HFFc6 (cell line): ENCODE measurements around the gene INO80B. TPM values are rescaled to one million over a fixed set of nuclear protein-coding genes. Genes with fewer than 3 reads are reported as not detected.

ENCODE experiments used
- DNase-seq: peaks from one replicate; pipeline ENCODE4 v3.0.0-alpha.2; 2018
- H3K27ac Mint-ChIP-seq: 2 replicates; pipeline ENCODE4 v1.8.0; 2020; ENCODE audit warnings: mild to moderate bottlenecking, mixed read lengths
- H3K27me3 Mint-ChIP-seq: 2 replicates; pipeline ENCODE4 v1.8.0; 2021; ENCODE audit warnings: mild to moderate bottlenecking, moderate library complexity, mixed read lengths; ENCODE audit not compliant: insufficient read depth
- H3K36me3 Mint-ChIP-seq: 2 replicates; pipeline ENCODE4 v1.8.0; 2021; ENCODE audit warnings: low read depth, mixed read lengths
- H3K4me1 Mint-ChIP-seq: 2 replicates; pipeline ENCODE4 v1.8.0; 2020; ENCODE audit warnings: low read depth, mixed read lengths
- H3K4me3 Mint-ChIP-seq: 2 replicates; pipeline ENCODE4 v1.8.0; 2020; ENCODE audit warnings: mild to moderate bottlenecking, moderate library complexity, mixed read lengths
- H3K9me3 Mint-ChIP-seq: 2 replicates; pipeline ENCODE4 v1.8.0; 2020; ENCODE audit warnings: mild to moderate bottlenecking, mixed read lengths
- total RNA-seq, 6 experiments: library from RNA; stranded (reverse); fragmentation: NEBNext Ultra II Directional; extraction: Animal tissue kit (Norgen Biotek cat#: 25700); gene quantifications; 2 replicates in 1 of 6; 3 replicates in 5 of 6; pipeline ENCODE4 v1.2.3, GENCODE V29; 2021
- TF ChIP-seq, protein P1 (sequence below): fragments of 200-600 bp; sonication (generic); IDR thresholded peaks from 2 replicates; pipeline ENCODE4 v1.5.0; 2021; ENCODE audit warnings: antibody characterized with exemption, mild to moderate bottlenecking

INO80B gene
- total RNA-seq, 6 experiments from 2014 or later: 18.4 to 26.9 (median 21.4) TPM

DNA sequence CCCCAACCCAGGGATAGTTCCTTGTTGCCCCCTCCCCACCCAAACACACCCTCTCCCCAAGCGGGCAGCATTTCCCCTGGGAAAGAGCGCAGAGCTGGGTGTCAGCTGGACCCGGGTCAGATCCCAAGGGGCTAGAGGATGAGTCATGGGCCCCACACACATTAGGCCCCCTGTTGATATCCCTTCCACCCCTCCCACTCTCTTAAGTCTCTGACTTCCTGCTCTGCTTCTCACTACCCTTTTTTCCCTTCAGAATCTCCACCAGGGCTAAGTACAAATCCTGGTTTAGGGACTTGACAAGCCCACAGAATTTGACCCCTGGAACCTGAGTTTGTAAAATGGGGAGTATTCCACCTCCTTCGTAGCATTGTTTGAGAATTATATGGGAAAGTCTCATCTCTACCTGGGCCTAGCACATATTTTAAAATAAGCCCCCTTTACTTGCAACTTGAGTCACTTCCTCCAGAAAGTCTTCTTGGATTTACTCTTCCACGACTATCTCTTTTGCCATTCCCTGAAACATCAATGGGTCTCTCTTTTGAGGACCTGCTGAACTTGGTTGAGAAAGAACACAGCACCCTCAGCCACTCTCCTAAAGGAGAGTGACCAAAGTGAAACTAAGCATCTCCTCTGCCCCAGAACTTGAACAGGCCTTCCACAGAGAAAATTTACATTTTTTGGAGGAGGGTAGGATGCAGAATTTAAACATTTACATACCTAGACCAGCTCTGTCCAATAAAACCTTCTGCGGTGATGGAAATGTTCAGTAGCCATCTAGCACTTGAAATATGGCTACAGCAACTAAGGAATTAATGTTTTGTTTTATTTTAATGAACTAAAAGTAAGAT is 17.8 kb upstream of the INO80B start:
- no peak for DNase-seq
- Mint-ChIP-seq H3K27me3 (no peaks in the 10 kb centered on the region; the same call in 1 of the 2 replicates), H3K36me3 (no peaks in the 10 kb centered on the region), H3K9me3 (no peaks in the 10 kb centered on the region), H3K27ac (no peak overlapping the region), H3K4me3 (no peak overlapping the region), H3K4me1 (peaks cover 41% of the 10 kb centered on the region)
- TF ChIP-seq, protein P1, sequence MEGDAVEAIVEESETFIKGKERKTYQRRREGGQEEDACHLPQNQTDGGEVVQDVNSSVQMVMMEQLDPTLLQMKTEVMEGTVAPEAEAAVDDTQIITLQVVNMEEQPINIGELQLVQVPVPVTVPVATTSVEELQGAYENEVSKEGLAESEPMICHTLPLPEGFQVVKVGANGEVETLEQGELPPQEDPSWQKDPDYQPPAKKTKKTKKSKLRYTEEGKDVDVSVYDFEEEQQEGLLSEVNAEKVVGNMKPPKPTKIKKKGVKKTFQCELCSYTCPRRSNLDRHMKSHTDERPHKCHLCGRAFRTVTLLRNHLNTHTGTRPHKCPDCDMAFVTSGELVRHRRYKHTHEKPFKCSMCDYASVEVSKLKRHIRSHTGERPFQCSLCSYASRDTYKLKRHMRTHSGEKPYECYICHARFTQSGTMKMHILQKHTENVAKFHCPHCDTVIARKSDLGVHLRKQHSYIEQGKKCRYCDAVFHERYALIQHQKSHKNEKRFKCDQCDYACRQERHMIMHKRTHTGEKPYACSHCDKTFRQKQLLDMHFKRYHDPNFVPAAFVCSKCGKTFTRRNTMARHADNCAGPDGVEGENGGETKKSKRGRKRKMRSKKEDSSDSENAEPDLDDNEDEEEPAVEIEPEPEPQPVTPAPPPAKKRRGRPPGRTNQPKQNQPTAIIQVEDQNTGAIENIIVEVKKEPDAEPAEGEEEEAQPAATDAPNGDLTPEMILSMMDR: no peak

DNA sequence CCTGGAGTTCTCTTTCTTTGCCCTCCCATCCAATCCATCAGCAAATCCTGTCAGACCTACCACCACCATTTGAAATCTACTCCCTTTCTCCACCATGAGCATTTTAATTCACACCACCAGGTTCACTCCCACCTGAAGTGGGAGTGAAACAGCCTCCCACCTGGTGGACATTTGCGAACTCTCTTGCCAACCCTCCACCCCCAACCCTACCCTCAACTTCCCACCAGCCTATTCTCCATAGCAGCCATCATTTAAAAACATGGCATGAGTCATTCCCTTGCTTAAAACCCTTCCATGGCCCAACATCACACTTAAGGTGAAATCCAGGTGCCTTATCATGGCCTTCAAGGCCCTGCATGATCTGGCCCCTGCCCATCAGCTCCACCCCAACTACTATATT is 16.6 kb upstream of the INO80B start:
- no peak for DNase-seq
- H3K9me3 Mint-ChIP-seq: no peaks in the 10 kb centered on the region
- peak overlapping the region; percentile 18; the same call in 1 of the 2 replicates for H3K4me3 Mint-ChIP-seq
- H3K27me3 Mint-ChIP-seq: no peaks in the 10 kb centered on the region; the same call in 1 of the 2 replicates
- H3K27ac Mint-ChIP-seq: no peak overlapping the region
- TF ChIP-seq, protein P1: no peak
- H3K36me3 Mint-ChIP-seq: no peaks in the 10 kb centered on the region
- peaks cover 41% of the 10 kb centered on the region for H3K4me1 Mint-ChIP-seq

DNA sequence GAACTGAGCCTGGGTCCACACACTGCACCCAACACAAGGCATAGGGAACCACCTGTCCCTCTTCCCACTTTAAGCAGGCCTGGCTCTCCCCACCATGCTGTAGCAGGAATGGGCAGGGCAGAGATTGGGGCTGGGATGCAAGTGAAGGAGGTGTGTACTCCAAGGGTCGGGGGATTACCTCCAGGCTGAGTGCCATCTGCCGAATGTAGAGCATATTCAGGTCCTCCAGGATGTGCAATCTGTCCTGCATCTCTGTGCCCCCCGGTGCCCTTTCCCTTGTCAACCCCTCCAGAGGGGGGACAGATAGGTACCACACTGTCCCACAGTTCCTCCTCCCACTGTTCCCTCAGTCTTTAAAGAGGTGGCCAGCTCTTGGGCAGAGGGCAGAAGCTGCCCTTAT is 15.5 kb upstream of the INO80B start:
- TF ChIP-seq, protein P1: no peak
- Mint-ChIP-seq H3K36me3 (no peaks in the 10 kb centered on the region), H3K9me3 (no peaks in the 10 kb centered on the region), H3K27ac (peak overlapping the region; percentile 74), H3K27me3 (no peaks in the 10 kb centered on the region; the same call in 1 of the 2 replicates), H3K4me1 (peaks cover 47% of the 10 kb centered on the region), H3K4me3 (peak overlapping the region; percentile 95)
- DNase-seq: no peak

DNA sequence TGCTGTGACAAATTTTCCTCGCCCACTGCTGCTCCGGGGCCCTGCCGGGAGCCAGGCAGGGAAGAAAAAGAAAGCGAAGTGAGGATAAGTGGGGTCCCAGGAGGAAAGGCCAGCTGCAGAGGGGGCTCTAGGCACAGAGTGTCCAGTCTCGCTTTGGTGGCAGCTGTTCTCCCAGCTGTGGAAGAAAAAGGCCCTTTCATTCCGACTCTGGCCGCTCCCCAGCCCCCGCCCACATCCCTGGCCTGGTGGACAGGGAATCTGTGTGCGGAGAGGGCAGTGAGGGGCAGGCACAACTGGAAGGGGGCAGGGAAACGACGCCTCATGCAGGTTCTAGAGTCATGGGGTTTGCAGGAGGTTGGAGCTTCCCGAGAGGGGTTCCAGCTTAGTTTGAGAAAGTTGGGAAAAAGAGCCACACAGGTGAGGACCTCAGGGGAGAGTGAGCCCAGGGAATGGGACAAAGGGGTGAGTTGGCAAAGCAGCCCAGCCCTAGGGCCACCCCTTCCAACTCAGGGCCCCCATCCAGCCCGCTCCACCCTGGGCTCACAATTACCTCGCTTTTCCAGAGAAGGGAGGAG is 15.0 kb upstream of the INO80B start:
- Mint-ChIP-seq H3K27ac (peak overlapping the region; percentile 74), H3K27me3 (no peaks in the 10 kb centered on the region; the same call in 1 of the 2 replicates), H3K36me3 (no peaks in the 10 kb centered on the region), H3K9me3 (no peaks in the 10 kb centered on the region), H3K4me3 (peak overlapping the region; percentile 95), H3K4me1 (peaks cover 51% of the 10 kb centered on the region)
- TF ChIP-seq, protein P1: no peak
- peak; percentile 33 for DNase-seq

DNA sequence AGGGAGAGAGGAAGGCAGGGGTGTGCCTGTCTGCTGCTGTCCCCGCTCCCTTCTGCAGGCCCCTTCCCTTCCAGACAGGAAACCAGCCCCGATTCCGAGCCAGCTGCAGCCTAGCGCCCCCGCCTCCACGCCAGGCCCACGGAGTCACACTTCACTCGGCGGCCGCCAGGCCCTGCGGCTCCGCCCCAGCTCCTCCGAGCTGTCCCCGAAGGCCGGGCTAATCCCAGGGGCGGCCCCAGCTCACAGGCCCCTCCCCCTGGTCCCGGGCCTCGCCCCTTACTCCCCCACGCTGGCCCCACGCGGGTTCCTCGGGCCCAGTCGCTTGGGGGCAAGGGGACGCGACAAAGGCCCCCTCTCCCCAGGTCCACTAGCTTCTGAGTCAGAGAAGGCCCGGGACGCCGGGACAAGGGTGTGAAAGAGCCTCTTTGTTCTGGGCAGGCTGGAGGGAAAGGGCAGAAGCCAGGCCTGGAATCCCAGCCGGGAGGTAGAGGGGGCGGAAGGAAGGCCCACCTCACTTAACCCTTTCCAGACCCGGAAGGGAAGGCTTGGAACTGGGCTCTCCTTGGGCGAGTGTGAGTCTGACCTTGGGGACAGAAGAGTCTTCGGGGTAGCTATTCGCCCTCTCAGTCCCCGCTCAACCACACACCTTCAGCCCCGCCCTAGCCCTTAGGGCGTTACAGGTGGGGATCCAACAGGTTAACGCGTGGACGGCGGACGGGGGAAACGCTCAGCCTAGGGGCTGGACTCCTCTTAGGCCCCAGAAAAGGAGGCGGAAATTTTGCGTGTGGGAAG is 14.3 kb upstream of the INO80B start:
- Mint-ChIP-seq H3K4me3 (peak overlapping the region; percentile 95), H3K4me1 (peaks cover 48% of the 10 kb centered on the region), H3K27ac (peak overlapping the region; percentile 74), H3K9me3 (no peaks in the 10 kb centered on the region), H3K27me3 (no peaks in the 10 kb centered on the region; the same call in 1 of the 2 replicates), H3K36me3 (no peaks in the 10 kb centered on the region)
- peak; percentile 67 for DNase-seq
- TF ChIP-seq, protein P1: peak; percentile 59
